ENCODE results near the gene PER1.

The PER1 gene

GRCh38 chr17:8154608-8155155, 2.5 kb upstream of the PER1 start:
- DNase-seq (ENCODE audit: low spot score) = no peak

- peak; percentile 92 for DNase-seq (ENCODE audit: low spot score)
Observed at GRCh38 chr17:8153957-8154607, 1.9 kb upstream of the PER1 start.

GRCh38 chr17:8153525-8153956, 1.3 kb upstream of the PER1 start:
- DNase-seq (ENCODE audit: low spot score) = no peak

- DNase-seq (ENCODE audit: low spot score) = no peak
Observed at GRCh38 chr17:8153031-8153451, 837 bp upstream of the PER1 start.

GRCh38 chr17:8151641-8152111, 528 bp downstream of the PER1 start:
- no peak for DNase-seq (ENCODE audit: low spot score)

GRCh38 chr17:8151120-8151640, 1.0 kb downstream of the PER1 start:
- DNase-seq (ENCODE audit: low spot score) = peak; percentile 52

- DNase-seq (ENCODE audit: low spot score) = no peak
Observed at GRCh38 chr17:8150194-8151119, 1.7 kb downstream of the PER1 start.

GRCh38 chr17:8149419-8150193, 2.6 kb downstream of the PER1 start:
- DNase-seq (ENCODE audit: low spot score) = no peak

GRCh38 chr17:8148560-8148959, 3.6 kb downstream of the PER1 start:
- DNase-seq (ENCODE audit: low spot score) = no peak

- DNase-seq (ENCODE audit: low spot score) = no peak
Observed at GRCh38 chr17:8147805-8148404, 4.3 kb downstream of the PER1 start.

GRCh38 chr17:8147141-8147804, 4.9 kb downstream of the PER1 start:
- DNase-seq (ENCODE audit: low spot score) = no peak

GRCh38 chr17:8146381-8147140, 5.6 kb downstream of the PER1 start:
- no peak for DNase-seq (ENCODE audit: low spot score)

- no peak for DNase-seq (ENCODE audit: low spot score)
Observed at GRCh38 chr17:8145811-8146210, 6.4 kb downstream of the PER1 start.

- DNase-seq (ENCODE audit: low spot score) = no peak
Observed at GRCh38 chr17:8144401-8145231, 7.6 kb downstream of the PER1 start.

- no peak for DNase-seq (ENCODE audit: low spot score)
Observed at GRCh38 chr17:8143581-8144400, 8.4 kb downstream of the PER1 start.

GRCh38 chr17:8142887-8143580, 9.2 kb downstream of the PER1 start:
- DNase-seq (ENCODE audit: low spot score) = no peak

- DNase-seq (ENCODE audit: low spot score) = no peak
Observed at GRCh38 chr17:8142158-8142886, 9.9 kb downstream of the PER1 start.

All from COLO829 (cell line).